GM12878 (cell line): ENCODE measurements around the gene SLC37A3. TPM values are rescaled to one million over a fixed set of nuclear protein-coding genes. Genes with fewer than 3 reads are reported as not detected.

ENCODE experiments used
- ATAC-seq: fragments of 200-7000 bp; cut with Tn5 transposase; 3 replicates; pipeline ENCODE4 v1.9.1; 2020; ENCODE audit warnings: mild to moderate bottlenecking, moderate library complexity
- BruUV-seq: library from RNA; stranded (reverse); fragments of 400-500 nt; replicated peaks from 2 replicates; lab custom pipeline; 2021; lab: Mats Ljungman, UMichigan
- CTCF ChIA-PET: fragments of 300-600 bp; sonication (Branson Sonifier 250); formaldehyde crosslinking; extraction: SDS; loops from one replicate; lab custom pipeline; 2021; ENCODE audit warnings: inconsistent platforms; lab: Yijun Ruan, JAX
- POLR2A ChIA-PET: fragments of 350-600 bp; formaldehyde crosslinking; extraction: SDS; loops from one replicate; lab custom pipeline; 2021; ENCODE audit warnings: inconsistent platforms; lab: Charles Lee
- RAD21 ChIA-PET: fragments of 300-600 bp; sonication (Branson Sonifier 250); formaldehyde crosslinking; loops from one replicate; lab custom pipeline; 2023; ENCODE audit warnings: antibody characterized with exemption; ENCODE audit not compliant: unreplicated experiment; lab: Charles Lee
- SMC1A ChIA-PET: fragments of 300-600 bp; sonication (Branson Sonifier 250); formaldehyde crosslinking; loops from one replicate; lab custom pipeline; 2023; ENCODE audit not compliant: unreplicated experiment, uncharacterized antibody; lab: Charles Lee
- DNase-seq: peaks from one replicate; pipeline ENCODE4 v3.0.0-alpha.2; 2011; ENCODE audit warnings: low read depth, low spot score
- FAIRE-seq: peaks from 3 replicates; lab custom pipeline; 2011; peaks lifted over from hg19 to GRCh38; lab: Jason Lieb, UNC
- H2AFZ ChIP-seq: 2 replicates; pipeline ENCODE4 v1.6.0; 2011; ENCODE audit warnings: low read depth, low read length, control low read depth; ENCODE audit not compliant: control insufficient read depth
- H3K27ac ChIP-seq: 2 replicates; pipeline ENCODE4 v1.5.1; 2011; ENCODE audit warnings: control low read depth; ENCODE audit not compliant: control insufficient read depth, insufficient read depth
- H3K27me3 ChIP-seq, 2 experiments: replicated peaks in 1 of 2; 2 replicates each; pipeline versions ENCODE4 v1.6.0 to v1.6.1; 2011; ENCODE audit warnings: low read length in 1 of 2; ENCODE audit not compliant: control insufficient read depth in 2 of 2, insufficient read depth in 2 of 2
- H3K36me3 ChIP-seq, 2 experiments: 2 replicates each; pipeline ENCODE4 v1.5.1; 2011; ENCODE audit warnings: low read length in 1 of 2; ENCODE audit not compliant: control insufficient read depth in 2 of 2, insufficient read depth in 2 of 2
- H3K4me1 ChIP-seq: 2 replicates; pipeline ENCODE4 v1.6.1; 2011; ENCODE audit warnings: mild to moderate bottlenecking, low read length, moderate library complexity, mixed read lengths; ENCODE audit not compliant: control insufficient read depth, insufficient read depth
- H3K4me2 ChIP-seq: 2 replicates; pipeline ENCODE4 v1.6.0; 2011; ENCODE audit warnings: control low read depth; ENCODE audit not compliant: control insufficient read depth, insufficient read depth
- H3K4me3 ChIP-seq: fragments of 200-600 bp; sonication (generic); 2 replicates; pipeline ENCODE4 v1.5.1; 2016
- H3K79me2 ChIP-seq: 2 replicates; pipeline ENCODE4 v1.6.0; 2011; ENCODE audit warnings: low read length; ENCODE audit not compliant: control insufficient read depth, insufficient read depth
- H3K9ac ChIP-seq: 2 replicates; pipeline ENCODE4 v1.8.0; 2011; ENCODE audit warnings: low read length, control low read depth, mixed read lengths; ENCODE audit not compliant: control insufficient read depth, insufficient read depth
- H3K9me3 ChIP-seq: replicated peaks from 3 replicates; pipeline ENCODE4 v1.5.1; 2011; ENCODE audit warnings: mild to moderate bottlenecking, low read length; ENCODE audit not compliant: control insufficient read depth, insufficient read depth
- H4K20me1 ChIP-seq: 2 replicates; pipeline ENCODE4 v1.6.0; 2011; ENCODE audit not compliant: control insufficient read depth, insufficient read depth
- CHD2 ChIP-seq: IDR thresholded peaks from 2 replicates; pipeline ENCODE4 v1.6.1; 2011; ENCODE audit warnings: low read depth, low read length, improper control_type of control experiment, borderline replicate concordance
- MEF2A ChIP-seq: IDR thresholded peaks from 2 replicates; pipeline ENCODE4 v1.6.1; 2011; ENCODE audit warnings: low read depth, mild to moderate bottlenecking, low read length, moderate library complexity; ENCODE audit not compliant: insufficient read depth
- NRF1 ChIP-seq: conservative IDR thresholded peaks from 2 replicates; pipeline ENCODE4 v1.6.1; 2011; ENCODE audit warnings: mild to moderate bottlenecking, low read depth, low read length, improper control_type of control experiment
- RB1 ChIP-seq: fragments of 450-650 bp; formaldehyde crosslinking; IDR thresholded peaks from 2 replicates; pipeline ENCODE4 v1.6.1; 2017; ENCODE audit warnings: mild to moderate bottlenecking, borderline replicate concordance
- SUPT20H ChIP-seq: IDR thresholded peaks from 2 replicates; pipeline ENCODE4 v1.6.1; 2011; ENCODE audit warnings: low read depth, mild to moderate bottlenecking, low read length, moderate library complexity, borderline replicate concordance; ENCODE audit not compliant: control insufficient read depth
- WGBS: methylation state at CpG from one replicate; pipeline ENCODE4 v1.1.6; 2016; ENCODE audit warnings: low lambda C conversion rate; ENCODE audit not compliant: insufficient replicate concordance, insufficient coverage; ENCODE audit errors: missing lambda C conversion rate; 5-methylcytosine and 5-hydroxymethylcytosine counted together
- in situ Hi-C: fragments of 300-500 bp; cut with MboI; formaldehyde crosslinking; loops from 9 replicates; pipeline ENCODE4 v1.14.3; 2018; ENCODE audit warnings: mixed read lengths
- intact Hi-C: fragments of 100-400 bp; cut with micrococcal nuclease; formaldehyde crosslinking; loops from one replicate; pipeline ENCODE4 v1.14.2; 2022; ENCODE audit not compliant: unreplicated experiment
- polyA plus RNA-seq, 11 experiments: library from polyadenylated mRNA; depleted of rRNA in 4 of 11; unstranded in 6 of 11; stranded (reverse) in 5 of 11; fragments of >200 nt; fragmentation: Nextera tagmentation in 4 of 11; fragmentation: Illumina TruSeq in 1 of 11; extraction: Ambion mirVana in 4 of 11; extraction: Trizol in 1 of 11; gene quantifications; 1 replicate in 1 of 11; 2 replicates in 10 of 11; pipeline versions ENCODE4 v1.2.1 to v1.2.3, GENCODE V29; 2011 to 2016; ENCODE audit warnings: inconsistent platforms in 2 of 11, missing spikeins in 2 of 11, low read depth in 1 of 11
- total RNA-seq, 4 experiments: library from RNA; depleted of rRNA in 3 of 4; stranded (reverse); fragments of >200 nt in 3 of 4; fragmentation: Illumina TruSeq in 1 of 4; extraction: Trizol in 1 of 4; gene quantifications; 2 replicates each; pipeline versions ENCODE4 v1.2.1 to v1.2.3, GENCODE V29; 2013 to 2021
- TF ChIP-seq, protein P1 (sequence below): IDR thresholded peaks from 2 replicates; pipeline ENCODE4 v1.6.1; 2011; ENCODE audit warnings: mild to moderate bottlenecking, low read depth, low read length, moderate library complexity; ENCODE audit not compliant: insufficient replicate concordance

SLC37A3 gene
- total and polyA plus RNA-seq, 10 of the 15 experiments (the other 5 are each of a cell fraction or from before 2014, with no cell fraction given): 3.7 to 13.6 (median 11.0) TPM

DNA sequence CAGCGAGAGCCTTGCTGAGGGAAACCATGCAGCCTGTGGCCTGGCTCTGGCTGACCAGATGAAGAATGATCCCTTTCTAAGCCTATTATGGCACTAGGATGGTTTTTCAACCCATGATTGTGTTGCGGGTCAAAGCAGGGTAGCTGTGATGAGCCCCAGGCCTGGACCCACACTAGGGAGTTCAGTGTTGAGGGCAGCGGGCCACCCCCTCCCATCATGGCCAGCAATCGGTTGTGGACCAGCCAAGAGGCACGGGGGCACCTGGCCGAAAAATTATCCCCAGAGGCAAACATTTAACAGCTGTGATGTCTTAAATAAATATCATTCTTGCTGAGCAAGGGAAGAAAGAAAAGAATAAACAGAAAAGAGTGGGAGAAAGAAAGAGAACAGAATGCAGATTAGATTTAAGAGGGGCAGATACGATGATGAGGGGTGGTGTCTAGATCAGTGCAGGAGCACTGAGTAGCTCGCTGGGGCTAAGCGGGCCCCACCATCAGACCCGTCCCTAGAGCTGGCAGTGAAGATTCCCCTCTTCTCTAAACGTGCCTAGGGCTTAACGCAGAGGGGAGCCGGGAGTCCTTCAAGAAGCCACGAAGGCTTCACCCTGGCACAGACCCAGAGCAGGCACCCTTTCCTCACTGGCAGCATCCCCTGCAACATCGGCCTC lies 82.7 kb downstream of the SLC37A3 start:
- Histone ChIP-seq H3K9ac (no peak overlapping the region), H3K4me1 (no peaks in the 10 kb centered on the region), H3K79me2 (no peaks in the 10 kb centered on the region), H3K9me3 (no peaks in the 10 kb centered on the region; the same call in 2 of the 3 replicates), H3K27ac (no peak overlapping the region), H3K4me3 (no peak overlapping the region), H2AFZ (no peak overlapping the region), H3K27me3 (no peaks in the 10 kb centered on the region; a peak in 1 of 4 replicates), H3K36me3 (no peaks in the 10 kb centered on the region), H4K20me1 (no peaks in the 10 kb centered on the region), H3K4me2 (no peak overlapping the region)
- RAD21 ChIA-PET: no interaction called here
- POLR2A ChIA-PET: no interaction called here
- SMC1A ChIA-PET: no interaction called here
- FAIRE-seq: no peak
- BruUV-seq: no TSS peak
- intact Hi-C loops: no loop called here
- WGBS: 57% methylated on average over 15 of the region's 15 CpGs
- CTCF ChIA-PET: no interaction called here
- ATAC-seq: no peak
- no peak for TF ChIP-seq CHD2
- TF ChIP-seq, protein P1, sequence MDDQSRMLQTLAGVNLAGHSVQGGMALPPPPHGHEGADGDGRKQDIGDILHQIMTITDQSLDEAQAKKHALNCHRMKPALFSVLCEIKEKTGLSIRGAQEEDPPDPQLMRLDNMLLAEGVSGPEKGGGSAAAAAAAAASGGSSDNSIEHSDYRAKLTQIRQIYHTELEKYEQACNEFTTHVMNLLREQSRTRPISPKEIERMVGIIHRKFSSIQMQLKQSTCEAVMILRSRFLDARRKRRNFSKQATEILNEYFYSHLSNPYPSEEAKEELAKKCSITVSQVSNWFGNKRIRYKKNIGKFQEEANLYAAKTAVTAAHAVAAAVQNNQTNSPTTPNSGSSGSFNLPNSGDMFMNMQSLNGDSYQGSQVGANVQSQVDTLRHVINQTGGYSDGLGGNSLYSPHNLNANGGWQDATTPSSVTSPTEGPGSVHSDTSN: no peak
- TF ChIP-seq RB1: no peak
- no peak for TF ChIP-seq MEF2A
- no peak for TF ChIP-seq NRF1
- TF ChIP-seq SUPT20H: no peak
- in situ Hi-C loops: no loop called here
- DNase-seq: no peak
